Mucosa of gallbladder (tissue), 1 donor: ENCODE measurements around the gene ISYNA1. TPM values are rescaled to one million over a fixed set of nuclear protein-coding genes. Genes with fewer than 3 reads are reported as not detected.

Experiments
- DNase-seq: peaks from one replicate; pipeline ENCODE4 v3.0.0-alpha.2; 2020; ENCODE audit warnings: low spot score
- total RNA-seq: library from RNA; stranded (reverse); gene quantifications from one replicate; pipeline ENCODE4 v1.2.1, GENCODE V29; 2021
- donor health status: DM: no; HTN: no; CAD: no.

Gene ISYNA1
- total RNA-seq, result 37.1 TPM

GRCh38 chr19:18437491-18438330, at the start of gene ISYNA1:
Gene ISYNA1 (minus strand): TSS chr19:18438133. CDS start chr19:18437979, 154 bp downstream.
- peak; percentile 38 for DNase-seq

- DNase-seq, result no peak
Measured at GRCh38 chr19:18486746-18487145, 48.8 kb upstream of the ISYNA1 start.

DNA sequence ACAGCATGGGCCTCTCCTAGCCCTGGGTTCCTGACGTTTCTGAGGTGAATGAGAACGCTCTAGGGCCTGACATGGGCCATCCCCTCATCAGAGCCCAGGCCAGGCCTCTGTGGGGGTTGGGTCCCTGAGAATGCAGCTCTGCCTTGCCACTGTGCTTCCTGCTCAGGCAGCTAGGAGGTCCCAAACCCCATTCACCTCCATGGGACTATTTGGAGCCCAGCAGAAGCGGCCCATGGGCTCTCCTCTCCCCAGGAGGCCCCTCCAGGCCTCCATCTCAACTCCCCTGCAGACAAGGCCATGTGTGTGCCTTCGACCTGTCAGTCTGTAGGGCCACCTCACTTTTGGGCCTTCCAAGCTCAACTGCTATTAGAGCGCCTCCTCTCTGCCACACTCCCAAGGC, 47.1 kb upstream of the ISYNA1 start:
- DNase-seq, result no peak

DNA sequence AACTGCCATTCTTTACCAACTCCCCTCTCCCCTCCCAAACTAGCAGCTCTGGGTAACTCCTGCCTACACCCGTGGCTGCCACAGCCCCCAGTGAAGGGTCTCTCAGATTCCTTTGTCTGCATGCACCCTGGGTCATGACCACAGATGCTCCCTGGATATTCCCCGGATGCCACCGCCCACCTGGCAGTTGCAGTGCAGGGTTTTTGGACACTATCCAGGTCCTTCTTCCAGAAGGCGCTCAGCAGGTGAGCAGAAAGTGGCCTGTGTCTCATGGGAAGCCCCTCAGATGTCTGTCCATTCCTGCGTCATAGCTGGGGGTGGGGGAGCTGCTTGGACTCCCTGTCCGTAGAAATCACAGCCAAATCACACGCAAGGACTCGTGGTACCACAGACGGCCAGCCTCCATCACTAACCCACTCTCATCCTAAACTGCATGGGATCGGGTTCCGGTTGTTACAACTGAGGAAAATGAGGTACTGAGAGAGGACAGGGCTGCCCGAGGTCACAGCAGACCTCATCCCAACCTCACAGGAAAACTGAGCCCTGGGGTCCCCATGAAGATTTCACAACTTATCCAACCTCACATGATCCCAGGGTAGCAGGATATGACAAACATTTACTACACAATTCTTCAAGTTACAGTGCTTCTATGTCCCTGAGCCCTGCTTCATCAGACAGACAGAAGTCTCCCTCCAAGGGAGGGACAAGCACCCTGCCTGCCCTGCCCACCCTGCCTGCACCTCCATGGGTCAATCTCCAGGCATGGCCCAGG, 45.4 kb upstream of the ISYNA1 start:
- DNase-seq, result no peak

DNA sequence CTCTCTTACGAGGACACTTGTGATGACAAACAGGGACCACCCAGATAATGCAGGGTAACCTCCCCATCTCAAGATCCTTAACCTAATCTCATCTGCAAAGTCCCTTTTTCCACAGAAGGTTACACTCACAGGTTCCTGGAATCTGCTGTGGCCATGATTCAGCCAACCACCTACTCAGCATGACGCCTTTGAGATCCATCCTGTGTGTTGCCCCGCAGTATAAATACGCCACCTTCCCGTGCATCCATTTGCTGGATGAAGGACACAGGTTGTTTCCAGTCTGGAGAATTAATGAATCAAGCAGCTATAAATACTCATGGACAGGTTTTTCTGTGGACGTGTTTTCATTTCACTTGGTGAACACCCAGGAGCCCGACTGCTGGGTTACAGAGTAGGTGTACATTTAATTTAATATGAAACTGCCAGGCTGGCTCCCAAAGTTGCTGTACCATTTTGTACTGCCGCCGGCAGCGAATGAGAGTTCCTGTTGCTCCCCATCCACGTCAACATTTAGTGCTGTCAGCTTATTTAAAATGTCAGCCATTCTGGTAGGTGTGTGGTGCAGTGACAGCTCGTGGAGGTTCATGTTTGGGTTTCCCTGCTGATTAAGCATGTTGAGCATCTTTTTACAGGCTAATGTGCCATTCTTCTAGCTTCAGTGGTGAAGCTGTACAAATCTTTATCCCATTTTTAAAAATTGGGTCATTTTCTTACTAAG, 43.7 kb upstream of the ISYNA1 start:
- no peak for DNase-seq

DNA sequence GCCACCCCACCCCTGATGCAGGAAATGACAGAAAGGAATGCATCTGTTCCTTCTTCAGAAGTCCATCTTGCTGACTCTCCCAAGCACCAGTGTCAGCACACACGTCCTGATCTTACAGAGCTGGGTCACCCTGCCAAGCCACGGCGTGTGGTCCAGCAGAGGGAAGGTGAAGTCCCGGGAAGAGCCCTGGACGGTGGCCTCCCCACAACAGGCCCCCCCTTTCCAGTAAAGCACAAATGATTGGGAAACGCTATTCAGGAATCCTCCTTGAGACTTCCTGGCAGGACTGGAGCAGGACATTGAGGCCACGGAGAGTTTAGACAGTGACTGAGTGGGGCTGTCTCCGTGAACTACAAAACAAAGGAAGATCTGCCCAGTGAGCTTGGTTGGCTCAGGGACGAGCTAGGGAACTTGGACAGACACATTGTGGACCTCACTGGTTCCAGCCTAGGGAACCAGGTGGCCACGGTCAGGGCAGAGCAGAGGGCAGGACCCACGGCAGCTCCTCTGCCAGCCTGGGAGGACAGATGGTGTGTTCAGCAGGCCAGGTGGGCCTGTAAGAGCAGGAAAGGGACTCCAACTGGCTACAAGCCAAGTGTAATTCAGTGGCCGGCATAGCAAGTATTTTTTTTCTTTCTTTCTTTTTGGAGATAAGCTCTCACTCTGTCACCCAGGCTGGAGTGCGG, 42.2 kb upstream of the ISYNA1 start:
- peak; percentile 44 for DNase-seq

DNA sequence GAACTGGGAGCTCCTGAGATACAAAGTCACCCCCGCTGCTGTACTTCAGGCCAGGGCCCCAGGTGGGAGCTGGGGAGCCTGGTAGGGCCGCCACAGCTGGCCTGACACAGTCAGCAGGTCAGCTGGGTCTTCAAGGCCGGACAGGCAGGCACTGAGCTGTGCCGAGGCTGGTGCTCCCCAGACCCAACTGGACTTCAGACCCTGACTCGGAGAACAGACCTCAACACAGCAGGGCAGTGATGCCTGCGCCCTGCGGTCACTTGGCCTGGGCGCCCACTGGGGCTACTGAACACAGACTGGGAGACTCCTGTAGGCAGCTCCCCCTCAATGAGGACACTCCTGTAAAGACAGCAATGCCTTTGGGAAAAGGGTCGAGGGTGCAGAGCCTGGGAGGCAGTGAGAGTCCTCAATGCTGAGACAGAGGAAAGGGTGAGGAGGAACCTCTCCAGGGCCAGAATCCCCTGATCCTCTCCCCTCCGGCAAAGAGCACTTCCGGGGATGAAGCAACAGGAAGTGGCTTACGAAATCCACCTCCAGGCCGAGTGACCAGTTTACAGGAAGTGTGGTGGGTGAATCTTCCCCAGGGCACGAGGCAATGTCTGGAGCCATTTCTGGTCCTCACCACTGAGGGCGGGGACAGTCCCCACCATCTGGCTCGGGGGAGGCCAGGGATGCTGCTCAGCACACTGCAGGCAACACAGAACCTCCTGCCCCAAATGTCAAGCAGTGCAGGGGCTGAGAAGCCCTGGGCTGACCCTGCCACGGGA, 40.8 kb upstream of the ISYNA1 start:
- peak; percentile 82 for DNase-seq

- no peak for DNase-seq
Measured at GRCh38 chr19:18477974-18478373, 40.0 kb upstream of the ISYNA1 start.

DNA sequence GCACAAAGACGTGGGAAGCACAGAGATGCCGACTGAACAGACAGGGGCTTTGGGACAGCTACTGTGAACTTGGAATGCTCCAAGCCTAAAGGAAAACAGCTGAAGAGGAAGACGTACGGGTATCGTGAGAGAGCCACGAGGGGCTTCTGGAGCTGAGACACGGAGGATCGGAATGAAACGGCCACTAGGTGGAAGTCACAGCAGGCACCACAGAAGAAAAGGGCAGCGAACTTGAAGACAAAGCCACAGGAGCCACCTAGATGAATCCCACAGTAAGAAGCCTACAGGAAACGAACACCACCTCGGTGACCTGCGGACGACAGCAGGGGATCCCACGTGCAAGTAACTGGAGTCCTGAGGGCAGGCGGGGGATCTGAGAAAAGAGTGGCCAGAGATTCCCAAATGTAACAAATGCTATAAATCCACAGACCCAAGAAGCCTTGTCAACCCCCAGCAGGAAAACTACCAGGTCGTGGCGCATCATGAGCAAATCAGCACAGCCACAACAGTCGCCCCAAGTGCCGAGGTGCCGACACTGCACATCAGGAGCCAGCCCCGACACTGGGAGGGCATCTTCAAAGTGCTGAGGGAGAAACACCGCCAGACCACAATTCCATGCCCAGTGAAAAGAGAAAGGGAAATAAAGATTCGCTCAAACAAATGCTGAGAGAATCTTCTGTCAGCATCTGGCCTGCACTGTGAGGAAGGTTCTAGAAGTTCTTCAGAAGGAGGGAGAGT, 39.3 kb upstream of the ISYNA1 start:
- no peak for DNase-seq

- DNase-seq, result no peak
Measured at GRCh38 chr19:18476507-18477041, 38.6 kb upstream of the ISYNA1 start.

GRCh38 chr19:18475762-18476331, 37.9 kb upstream of the ISYNA1 start:
- DNase-seq, result no peak

- DNase-seq, result no peak
Measured at GRCh38 chr19:18475004-18475453, 37.1 kb upstream of the ISYNA1 start.

DNA sequence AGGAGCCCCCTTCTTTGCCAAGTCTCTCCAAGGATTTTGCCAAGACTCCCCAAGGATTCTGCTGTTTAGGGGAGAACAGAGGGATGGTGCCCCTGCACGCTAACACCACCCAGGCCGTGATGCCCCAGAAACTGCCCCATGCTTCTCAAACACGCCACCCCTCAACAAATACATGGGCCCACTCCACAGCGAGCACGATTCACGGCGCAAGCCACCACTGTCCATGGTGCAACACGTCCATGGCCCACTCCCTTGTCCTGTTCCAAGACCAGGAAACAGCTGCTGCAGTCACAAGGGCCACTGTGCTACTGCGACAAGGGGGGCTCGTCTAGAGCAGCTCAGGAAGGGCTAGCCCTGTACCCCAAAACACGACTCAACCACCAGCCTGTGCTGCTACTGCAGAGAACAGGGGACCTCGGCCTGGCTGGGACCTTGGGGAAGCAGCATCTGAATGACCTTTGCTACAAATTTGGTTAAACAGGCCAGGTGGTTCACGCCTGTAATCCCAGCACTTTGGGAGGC, 36.5 kb upstream of the ISYNA1 start:
- DNase-seq, result no peak

- no peak for DNase-seq
Measured at GRCh38 chr19:18473706-18474087, 35.8 kb upstream of the ISYNA1 start.

- DNase-seq, result no peak
Measured at GRCh38 chr19:18473003-18473705, 35.2 kb upstream of the ISYNA1 start.

DNA sequence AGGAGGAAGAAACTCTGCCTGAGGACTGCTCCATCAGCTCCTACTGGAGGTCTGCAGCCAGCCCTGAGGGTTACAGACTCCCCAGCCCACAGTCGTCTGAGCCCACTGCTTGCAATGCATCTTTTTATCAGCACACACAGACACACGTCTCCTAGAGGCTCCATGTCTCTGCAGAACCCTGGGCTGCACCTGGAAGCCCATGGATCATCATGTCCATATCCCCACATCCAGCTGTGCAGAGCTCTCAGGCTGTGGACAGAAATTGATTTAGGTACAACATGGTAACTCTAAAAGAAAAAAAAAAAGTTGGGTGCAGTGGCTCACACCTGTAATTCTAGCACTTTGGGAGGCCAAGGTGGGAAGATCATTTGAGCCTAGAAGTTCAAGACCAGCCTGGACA, 32.9 kb upstream of the ISYNA1 start:
- DNase-seq, result no peak

GRCh38 chr19:18469069-18469846, 31.3 kb upstream of the ISYNA1 start:
- peak; percentile 56 for DNase-seq

- no peak for DNase-seq
Measured at GRCh38 chr19:18468517-18468916, 30.6 kb upstream of the ISYNA1 start.
